Stimulated activated CD8-positive, alpha-beta memory T cell treated with anti-CD3 and anti-CD28 coated beads, Interleukin-2, amount 100 ng/mL, for 48 hours (primary cell): ENCODE data around the gene FSTL1.

Experiments
- DNase-seq, 2 donors: peaks; one replicate each; pipeline ENCODE4 v3.0.0-alpha.2; 2020; ENCODE audit warnings: low read depth in 2 of 2

The FSTL1 gene

DNA sequence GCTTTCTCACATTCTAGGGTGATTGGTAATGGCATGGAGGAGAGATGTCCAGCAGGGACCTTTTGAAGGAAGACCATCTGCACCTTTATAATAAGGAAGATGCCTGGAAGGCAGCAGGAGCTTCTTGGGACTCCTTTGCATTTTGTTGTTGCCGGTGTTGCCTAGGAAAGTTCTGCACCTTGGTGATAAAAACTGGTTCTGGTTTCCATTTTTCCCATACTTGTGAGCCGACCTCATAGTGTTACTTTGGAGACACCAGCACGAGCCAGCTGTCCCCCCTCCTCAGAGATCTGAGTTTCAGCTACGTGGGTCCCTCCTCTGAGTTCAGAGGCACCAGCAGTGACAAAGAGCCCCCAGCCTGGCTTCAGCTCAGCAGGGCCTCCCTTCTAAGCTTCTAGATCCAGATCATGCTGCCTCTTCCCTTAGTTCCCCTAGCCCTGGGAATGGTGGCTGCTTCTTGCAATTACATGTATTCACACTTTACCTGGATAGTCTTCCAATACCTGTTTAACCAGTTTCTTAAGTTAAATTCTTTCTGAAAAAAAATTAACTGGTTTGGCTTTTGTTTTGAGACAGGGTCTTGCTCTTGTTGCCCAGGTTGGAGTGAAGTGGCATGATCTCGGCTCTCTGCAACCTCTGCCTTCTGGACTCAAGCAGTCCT lies 18.0 kb upstream of the FSTL1 start:
- DNase-seq = no peak

DNA sequence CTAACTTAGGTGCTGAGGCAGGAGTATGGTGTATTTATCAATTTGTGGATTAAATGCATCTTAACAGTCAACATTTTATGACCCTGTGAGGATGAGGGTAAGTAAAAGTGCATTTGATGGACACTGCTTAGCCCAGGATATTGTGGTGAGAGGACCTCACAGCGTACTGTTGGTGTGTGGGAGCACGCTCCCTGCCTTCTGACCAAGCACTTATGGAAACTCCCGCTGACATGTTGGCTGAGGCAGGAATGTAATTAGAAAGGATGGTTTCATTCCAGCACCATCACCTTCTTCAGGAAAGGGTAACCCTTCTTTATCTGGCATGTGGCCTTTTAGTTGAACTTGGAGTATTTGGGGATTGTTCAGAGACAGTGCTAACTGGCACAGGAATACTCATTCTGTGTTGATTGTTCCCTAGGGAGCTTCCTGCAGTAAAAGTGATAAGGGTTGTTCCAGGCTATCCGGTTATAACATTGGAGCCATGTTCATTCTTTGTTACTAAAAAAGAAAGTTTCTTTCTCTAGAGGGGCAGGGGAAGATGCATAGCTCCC lies 11.7 kb upstream of the FSTL1 start:
- DNase-seq = no peak

DNA sequence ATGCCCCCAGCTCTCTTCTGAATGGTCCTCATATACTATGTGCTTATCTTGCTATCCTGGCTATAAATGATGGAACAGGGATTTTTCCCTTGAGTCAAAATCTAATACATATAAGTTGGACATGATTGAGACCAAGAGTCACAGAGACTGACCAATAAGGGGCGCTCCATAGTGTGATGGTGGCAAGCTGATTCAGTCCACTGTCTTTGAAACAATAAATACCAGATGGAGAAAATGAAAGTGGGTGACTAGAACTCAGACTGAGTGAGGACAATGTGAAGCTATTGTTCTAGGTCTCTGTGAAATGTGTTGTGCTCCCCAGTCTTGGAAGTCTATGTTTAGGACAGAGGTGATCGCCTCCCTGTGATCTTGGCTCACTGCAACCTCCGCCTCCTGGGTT lies 10.6 kb upstream of the FSTL1 start:
- DNase-seq = no peak

DNA sequence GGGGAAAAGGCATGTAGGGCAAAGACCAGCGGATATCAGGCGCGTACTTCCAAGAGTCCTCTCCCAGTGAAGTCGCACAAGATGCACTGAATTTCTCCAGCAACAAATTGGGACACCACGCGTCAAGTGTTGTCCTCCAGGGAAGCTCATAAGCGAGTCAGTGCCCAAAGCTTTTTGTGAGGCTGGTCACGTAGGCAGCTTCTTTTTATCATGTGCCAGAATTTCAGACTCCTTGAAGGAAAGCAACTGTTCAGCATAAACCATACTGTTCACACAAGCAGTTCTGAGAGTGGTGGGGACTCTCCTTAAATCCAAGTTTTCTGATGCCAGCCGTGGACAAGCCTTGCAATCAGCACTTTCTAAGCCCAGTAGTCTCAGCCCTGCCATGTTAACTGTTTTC lies 10.1 kb upstream of the FSTL1 start:
- no peak for DNase-seq

DNA sequence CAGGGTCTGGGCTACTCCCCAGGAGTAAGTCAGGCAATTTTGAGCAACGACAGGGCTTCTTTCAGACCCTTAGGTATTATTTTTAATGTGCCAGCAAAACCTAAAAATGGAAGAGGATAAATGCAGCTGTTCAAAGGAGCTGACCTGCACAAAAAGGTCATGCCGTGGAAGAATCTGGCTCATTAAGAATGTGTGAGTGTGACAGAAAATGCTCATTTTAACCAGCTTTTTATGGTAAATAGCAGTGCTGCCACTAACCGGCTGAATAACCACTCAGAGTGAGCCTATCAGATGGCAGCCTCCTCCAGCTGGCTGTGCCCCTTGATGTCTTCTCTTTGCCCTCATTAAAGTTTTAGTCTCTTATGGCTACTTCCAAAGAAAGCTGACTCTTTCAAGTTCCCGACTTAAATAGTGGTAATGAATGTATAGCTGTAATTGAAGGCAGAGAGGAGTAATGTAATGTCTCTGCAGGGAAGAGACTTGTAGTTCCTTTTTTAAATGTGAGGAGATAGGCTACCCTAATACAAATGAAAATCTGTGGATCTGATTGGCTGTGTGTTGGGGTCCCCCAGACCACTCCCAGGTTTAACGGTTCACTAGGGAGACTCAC lies 9.5 kb upstream of the FSTL1 start:
- no peak for DNase-seq

DNA sequence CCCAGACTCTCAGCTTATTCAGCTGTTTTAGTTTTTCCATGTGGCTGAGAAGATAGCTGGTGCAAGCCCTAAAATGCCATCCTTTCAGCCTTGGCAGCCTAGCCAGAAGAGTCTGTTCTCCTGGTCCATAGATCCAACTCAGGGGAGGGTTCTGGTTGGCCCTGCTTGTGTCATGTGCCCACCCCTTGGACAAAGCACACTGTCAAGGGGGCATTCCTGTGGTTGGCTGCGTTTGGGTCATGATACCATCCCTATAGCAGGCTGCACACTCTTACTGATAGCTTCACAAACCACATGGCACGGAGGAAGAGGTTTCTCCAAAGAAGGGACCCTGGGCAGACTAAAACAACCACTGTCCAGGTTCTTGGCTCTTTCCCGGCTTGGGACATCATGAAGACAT lies 8.4 kb upstream of the FSTL1 start:
- no peak for DNase-seq

DNA sequence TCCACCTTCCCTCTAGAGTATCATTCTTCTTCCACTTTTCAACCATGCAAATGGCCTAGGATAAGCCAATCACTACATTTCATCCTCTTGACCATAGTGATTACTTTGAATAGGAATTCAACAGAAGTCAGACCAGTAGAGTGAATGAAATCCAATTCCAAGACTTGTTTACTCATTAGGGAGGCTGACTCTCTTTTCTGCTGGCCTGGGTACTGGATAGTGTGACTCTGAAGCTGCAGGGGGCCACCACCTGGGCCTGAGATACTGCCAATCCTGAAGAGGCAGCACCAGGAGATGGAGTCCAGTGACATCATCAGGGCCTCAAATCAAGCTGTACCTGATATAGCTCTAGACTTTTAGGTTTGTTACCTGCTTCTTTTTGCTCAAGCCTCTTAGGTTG lies 7.0 kb upstream of the FSTL1 start:
- DNase-seq = no peak

DNA sequence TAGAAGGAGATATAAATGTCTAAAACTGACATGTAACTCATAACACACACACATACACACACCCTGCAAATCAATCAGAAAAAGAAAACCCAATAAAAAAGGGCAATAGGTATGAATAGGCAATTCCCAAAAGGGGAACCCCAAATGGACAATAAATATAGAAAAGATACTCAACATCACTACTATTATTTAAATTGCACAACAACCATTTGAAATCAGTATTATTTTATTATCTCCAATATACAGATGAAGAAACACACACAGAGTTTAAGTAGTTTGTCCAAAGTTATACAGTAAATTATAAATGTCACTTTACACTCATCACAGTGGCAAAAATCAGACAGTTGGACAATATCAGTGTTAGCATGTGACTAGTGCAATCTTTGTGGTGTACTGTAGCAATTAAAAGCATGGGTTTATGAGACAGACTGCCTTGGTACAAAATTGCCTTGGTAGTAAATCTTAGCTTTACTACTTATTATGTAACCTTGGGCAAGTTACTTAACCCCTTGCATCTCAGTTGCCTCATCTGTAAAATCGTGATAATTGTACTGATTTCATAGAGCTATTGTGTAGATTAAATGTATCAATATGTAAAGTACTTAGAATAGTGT lies 3.4 kb upstream of the FSTL1 start:
- DNase-seq = no peak

DNA sequence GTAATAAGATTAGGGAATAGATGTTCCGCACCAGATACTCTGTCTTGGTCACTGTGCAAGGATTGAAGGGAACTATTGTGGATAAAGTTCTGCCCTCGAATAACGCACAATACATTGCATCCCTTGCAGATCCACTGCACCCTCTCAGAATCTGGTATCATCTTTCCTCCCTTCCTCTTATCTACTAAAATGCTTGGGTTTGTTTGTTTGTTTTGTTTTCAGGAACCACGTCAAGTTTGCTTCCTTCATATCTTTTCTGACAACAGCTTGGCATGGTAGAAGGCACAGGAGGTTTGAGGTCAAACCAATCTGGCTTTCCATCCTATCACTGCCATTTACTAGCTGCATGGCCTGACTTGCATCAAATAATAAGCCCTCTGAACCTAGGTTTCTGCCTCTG lies 2.0 kb upstream of the FSTL1 start:
- DNase-seq = no peak

DNA sequence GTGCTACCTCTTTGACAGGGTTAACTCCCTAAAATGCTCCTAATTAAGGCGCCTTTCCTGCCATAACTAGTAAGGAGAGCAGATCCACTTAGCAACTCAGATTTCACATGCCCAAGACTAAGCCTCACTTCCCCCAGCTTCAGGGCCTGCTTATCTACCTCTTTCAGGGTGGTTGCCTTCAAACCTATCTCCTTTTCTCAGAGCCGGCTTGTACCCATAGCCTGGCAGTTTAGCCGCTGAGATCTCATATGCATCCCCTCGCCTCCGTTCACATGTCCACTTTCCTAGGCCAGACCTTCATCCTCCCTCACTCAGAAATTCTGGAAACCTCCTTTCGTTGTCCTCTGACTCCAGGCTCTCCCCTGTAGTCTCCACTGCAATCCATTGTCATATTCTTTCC lies 1.0 kb upstream of the FSTL1 start:
- DNase-seq = no peak

DNA sequence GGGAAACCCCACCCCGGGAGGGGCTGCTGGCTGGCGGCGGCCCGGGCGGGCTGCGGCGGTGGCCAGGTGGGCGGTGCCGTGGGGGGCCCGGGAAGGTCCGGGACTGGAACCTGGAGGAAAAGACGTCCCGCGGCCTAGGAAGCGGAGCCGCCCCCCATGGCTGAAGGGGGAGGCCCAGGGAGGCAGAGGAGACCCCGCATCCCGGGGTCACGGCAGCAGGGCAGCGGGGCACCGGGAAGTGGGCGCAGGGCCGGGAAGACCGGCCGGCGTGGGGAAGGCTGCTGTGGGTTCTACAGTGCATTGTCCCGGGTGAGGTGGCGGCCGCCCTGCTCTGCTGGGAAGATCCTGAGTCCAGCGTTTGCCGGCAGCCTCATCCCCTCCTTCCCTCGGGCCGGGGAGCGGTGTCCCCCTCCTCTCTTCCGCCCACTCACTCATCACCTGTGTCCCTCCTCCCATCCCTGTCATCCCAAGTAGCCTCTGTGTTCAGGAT lies 525 bp upstream of the FSTL1 start:
- no peak for DNase-seq

DNA sequence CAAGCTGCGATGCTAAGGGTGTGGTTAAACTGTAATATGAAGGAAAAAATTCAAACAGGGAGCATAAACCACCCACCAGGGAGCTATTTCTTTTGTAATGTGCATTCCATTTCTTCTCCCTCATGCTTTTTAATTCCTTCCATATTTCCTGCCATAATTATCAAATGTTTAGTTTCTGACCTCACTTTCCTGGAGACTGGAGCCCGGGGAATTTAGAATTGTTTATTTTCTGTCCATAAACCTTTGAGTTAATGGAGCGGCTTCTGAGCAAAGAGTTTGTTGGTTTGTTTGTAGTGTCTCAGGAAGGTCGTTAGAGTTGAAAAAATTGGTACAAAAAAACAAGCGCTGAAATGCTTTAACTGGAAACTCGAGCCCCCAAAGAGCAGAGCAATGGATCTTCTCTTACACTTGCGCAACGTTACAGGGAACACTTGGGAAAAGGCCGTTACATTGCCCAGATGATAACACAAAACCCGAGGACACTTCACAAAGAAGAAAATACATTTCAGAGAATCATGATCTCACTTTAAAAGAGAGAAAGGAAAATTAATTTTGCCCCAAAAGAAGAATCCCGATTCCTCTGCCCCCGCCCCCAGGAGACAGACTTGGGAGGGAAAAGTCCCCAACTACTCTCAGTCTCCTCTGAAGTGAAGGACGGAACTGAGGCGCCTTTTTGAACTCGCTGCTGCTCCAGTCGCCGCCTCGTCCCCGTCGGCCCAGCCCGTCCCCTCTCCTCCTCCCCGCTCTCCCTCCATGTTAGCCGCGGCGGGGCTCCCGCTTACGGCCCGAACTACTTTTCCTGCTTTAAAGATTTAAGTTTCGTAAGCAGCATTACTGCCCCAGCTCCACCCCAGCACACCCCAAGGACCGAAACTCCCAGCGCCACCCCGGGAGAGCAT lies 842 bp downstream of the FSTL1 start:
- no peak for DNase-seq

DNA sequence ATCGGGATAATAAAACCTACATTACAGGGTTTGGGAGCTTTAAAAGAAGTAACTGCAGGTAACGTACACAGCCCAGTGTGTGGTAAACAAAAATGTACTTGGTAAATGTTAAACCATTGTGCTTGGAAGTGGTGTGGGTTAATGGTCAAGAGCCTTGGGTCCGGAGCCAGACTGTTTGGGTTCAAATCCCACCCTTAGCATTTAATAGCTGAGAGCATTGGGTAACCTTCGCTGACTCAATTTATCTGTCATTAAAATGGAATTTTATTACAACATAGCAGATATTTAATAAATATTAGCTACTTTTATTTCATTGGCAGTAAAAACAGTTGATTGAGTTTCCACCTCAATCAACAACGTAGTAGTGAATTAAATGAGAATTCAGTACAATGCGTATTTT lies 1.5 kb downstream of the FSTL1 start:
- DNase-seq = no peak

DNA sequence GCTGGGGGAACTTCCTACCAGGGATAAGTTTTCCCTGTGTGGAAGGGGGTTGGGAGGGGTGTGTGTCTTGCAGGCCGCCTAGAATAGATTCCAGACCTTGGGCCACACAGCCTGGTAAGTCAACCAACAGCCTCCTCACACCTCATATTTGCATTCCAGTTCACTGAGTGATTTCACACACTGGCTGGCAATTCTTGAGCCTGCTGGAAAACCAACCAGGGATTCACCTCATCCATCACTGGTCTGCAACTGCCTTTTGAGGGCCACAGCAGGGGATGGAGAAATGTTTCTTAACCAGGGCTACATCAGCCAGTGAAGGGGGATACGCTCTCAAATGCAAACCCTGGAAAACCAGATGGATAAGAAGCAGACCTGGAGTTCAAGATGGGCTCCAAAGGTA lies 2.0 kb downstream of the FSTL1 start:
- DNase-seq = no peak

DNA sequence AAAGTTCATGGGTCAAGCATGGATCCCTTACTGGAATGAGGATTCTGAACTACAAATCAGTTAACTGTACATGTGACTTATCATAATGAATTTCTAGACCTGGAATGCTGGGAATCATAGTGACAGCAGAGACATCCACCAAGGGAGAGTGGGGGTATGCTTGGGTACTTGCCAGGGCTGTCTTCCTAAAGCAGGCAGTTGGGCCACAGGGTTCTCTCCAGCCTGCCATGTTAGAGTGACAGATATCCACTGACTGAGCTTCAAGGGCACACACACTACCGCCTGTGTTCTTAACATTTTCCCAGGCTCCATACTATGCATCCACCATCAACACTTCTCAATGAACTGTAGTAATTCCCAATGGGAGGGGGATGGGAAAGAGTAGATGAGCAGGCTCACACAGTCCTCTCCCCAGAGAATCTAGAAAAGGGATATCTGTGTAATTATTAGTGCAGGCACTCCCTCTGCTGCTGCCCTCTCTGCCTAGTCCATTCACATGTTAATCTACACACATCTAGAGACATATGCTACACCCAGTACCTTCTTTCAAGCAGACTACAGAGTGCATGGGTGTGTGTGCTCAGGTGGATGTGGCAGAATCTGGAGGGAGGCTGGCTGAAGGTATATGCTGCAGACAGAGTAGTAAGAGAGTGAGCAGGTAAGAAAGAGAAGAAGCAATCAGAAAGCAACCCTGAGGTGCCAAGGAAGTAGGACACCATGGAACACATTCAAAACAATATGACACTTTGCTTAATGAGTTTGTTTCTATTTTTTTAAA lies 3.7 kb downstream of the FSTL1 start:
- DNase-seq = no peak

DNA sequence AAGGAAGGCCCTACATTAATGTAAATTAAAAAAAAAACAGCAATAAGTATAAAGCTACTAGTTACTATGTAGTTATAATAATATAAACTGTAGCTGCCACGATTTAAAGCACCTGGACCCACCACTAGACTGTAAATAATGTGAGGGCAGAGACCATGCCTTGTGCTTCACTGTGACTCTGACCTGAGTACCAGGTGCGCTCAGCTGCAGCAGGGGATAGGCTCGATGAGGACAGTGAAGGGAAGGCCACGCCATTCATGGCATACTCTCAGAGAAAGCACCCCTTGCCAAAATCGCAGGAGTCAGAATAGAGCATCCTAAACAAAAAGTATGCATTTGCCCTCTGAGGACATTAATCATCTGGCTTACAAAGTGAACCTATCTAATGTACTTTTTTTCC lies 5.1 kb downstream of the FSTL1 start:
- DNase-seq = no peak

DNA sequence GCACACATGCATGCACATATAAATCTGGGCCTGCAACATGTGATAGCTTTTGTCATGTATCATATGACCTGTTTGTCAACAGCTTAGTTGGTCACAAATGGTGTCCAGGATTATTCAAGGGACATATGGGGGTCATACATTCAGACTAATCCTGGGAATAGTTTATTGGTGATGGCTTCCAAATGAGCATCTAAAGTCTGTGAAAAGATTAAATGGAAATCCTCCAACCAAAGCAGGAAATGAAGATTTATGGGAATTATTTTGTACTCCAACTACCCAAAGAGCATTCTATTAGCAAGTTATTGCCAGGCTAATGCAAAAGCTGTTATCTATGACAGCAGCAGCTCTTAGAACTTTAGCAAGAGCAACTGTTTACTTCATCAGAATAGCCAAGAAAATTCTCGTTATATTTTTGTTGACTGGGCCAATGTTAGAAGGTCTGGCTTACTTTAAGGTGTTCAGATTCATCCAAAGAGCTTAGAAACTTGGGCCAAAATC lies 7.1 kb downstream of the FSTL1 start:
- DNase-seq = no peak

DNA sequence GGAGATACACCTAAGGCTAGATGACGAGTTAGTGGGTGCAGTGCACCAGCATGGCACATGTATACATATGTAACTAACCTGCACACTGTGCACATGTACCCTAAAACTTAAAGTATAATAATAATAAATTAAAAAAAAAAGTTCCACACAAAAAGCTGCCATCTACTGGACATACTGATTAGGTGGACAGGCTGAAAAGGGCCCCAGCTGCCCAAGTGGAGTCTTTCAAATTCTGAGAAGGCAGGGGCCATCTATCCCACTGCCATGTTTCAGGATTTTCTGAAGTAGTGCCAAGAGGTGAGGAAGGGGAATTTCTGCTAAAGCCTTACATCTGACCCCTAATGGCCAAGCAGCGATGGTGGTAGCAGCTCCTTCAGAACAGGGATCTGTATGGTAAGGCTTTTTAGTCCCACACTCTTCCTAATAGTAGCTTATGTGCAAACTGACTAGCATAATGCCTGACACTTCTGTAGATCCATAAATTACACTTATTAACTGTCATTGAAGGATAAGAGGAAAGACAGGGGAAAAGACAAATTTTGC lies 7.7 kb downstream of the FSTL1 start:
- DNase-seq = no peak

DNA sequence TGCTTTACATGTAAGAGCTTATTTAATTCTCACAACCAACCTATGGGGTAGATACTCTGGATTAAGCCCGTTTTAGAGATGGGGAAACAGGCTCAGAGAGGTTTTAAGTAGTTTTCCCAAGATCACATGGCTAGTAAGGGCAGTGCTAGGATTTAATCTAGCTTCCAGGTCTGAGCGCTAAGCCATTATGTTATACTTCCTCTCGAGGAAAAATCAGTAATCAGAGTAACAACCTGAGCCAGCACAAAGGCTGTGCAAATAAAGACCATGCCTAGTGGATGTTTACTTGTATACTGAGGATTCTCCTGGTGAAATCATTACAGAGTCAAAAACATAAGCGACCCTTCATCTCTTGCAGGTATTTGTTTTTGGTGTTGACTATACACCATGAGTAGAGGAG lies 9.0 kb downstream of the FSTL1 start:
- DNase-seq = no peak

DNA sequence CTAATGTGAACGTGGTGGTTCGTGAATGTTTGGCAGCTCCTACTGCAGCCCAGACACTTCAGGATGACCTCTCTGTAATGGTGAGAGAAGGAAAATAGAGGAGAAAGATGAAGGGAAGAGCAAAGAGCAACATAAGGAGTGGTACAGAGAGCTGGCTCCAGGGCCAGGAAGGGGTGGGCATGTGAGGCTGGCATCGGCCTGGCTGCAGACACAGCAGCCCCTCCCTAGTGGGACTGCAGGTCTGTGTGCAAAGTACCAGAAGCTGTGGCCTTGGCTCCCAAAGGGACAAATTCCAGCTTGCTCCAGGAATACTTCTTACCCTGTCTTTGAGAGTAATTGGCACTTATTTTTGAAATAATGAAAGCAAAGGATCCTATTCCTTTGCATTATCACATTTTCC lies 10.0 kb downstream of the FSTL1 start:
- DNase-seq = no peak
